ENCODE data around the gene FAM180A. TPM values are rescaled to one million over a fixed set of nuclear protein-coding genes. Genes with fewer than 3 reads are reported as not detected.

The FAM180A gene
- total and polyA plus RNA-seq, 2 donors (not counting 1 experiment from before 2014, with no cell fraction given): not detected

- CTCF ChIA-PET: interaction anchor here (1.2 kb wide), 1 partner anchor 40 kb away, joined by 3 read pairs; no protein-coding TSS in a partner anchor
- H3K27me3 Mint-ChIP-seq: no peaks in the 10 kb centered on the region
These were observed 63.1 kb downstream of the FAM180A start for GRCh38 chr7:135685306-135686084.

More at GRCh38 chr7:135685306-135686084, 63.1 kb downstream of the FAM180A start:
- Mint-ChIP-seq H3K4me1 (peaks cover 12% of the 10 kb centered on the region), H3K27ac (no peak overlapping the region), H3K9me3 (ENCODE audit: insufficient read depth) (no peaks in the 10 kb centered on the region), H3K4me3 (no peak overlapping the region)
- intact Hi-C loops (cut with micrococcal nuclease): no loop called here
- H4K20me1 ChIP-seq (ENCODE audit: control insufficient read depth, insufficient read depth, low read length, poor library complexity, severe bottlenecking): no peaks in the 10 kb centered on the region
- WGBS (ENCODE audit: insufficient coverage): 96% methylated on average over 7 of the region's 9 CpGs
- no peak overlapping the region for H3K9ac ChIP-seq (ENCODE audit: low read length)
- TF ChIP-seq EZH2 (IDR thresholded peaks at IDR 0.05; ENCODE audit: borderline replicate concordance, insufficient read depth, low read depth, low read length, poor library complexity, severe bottlenecking) (no peak), CTCF (IDR thresholded peaks at IDR 0.05) (no peak)
- H3K4me1 ChIP-seq (ENCODE audit: control insufficient read depth in 2 of 2, insufficient read depth in 2 of 2, low read length in 2 of 2): peaks cover 0 to 11% of the 10 kb centered on the region in 2 donors
- H3K36me3 ChIP-seq (replicated peaks in 1 of 2; ENCODE audit: control extremely low read depth in 1 of 2, control insufficient read depth in 1 of 2, extremely low read depth in 1 of 2, insufficient read depth in 2 of 2, low read length in 1 of 2): peaks cover 0 to 1% of the 10 kb centered on the region in 2 experiments
- H3K4me2 ChIP-seq (replicated peaks; ENCODE audit: low read depth, low read length, poor library complexity, severe bottlenecking): no peak overlapping the region
- no peak for DNase-seq
- no peak overlapping the region for H3K4me3 ChIP-seq (ENCODE audit: control extremely low read depth in 1 of 5, extremely low read depth in 1 of 5, insufficient read depth in 1 of 5, low read depth in 2 of 5, low read length in 4 of 5)
- no peaks in the 10 kb centered on the region for H3K79me2 ChIP-seq (ENCODE audit: control insufficient read depth, insufficient read depth, low read length)
- H3K9me3 ChIP-seq (ENCODE audit: control extremely low read depth in 1 of 3, control insufficient read depth in 2 of 3, insufficient read depth in 1 of 3, low read length in 2 of 3): no peaks in the 10 kb centered on the region
- no peak overlapping the region for H3K27ac ChIP-seq (ENCODE audit: low read length in 2 of 2)
- no peak for ATAC-seq (ENCODE audit: low read depth)
- POLR2A ChIA-PET: no interaction called here
- H3K27me3 ChIP-seq (replicated peaks in 1 of 4; ENCODE audit: control extremely low read depth in 1 of 4, control insufficient read depth in 3 of 4, insufficient read depth in 4 of 4, low read length in 3 of 4): no peaks in the 10 kb centered on the region
- H2AFZ ChIP-seq (ENCODE audit: insufficient read depth, low read depth, low read length, poor library complexity, severe bottlenecking): no peak overlapping the region

Measured in B cell (primary cell).